ENCODE measurements around the gene CLTRN.

The CLTRN gene

GRCh38 chrX:15683193-15683592 is 18.6 kb upstream of the CLTRN start:
- no peak overlapping the region for H3K4me3 ChIP-seq (replicated peaks; ENCODE audit: low read depth, low read length)
- TF ChIP-seq CTCF (IDR thresholded peaks at IDR 0.05; ENCODE audit: low read depth, low read length, missing control alignments): no peak
- DNase-seq (ENCODE audit: extremely low read depth, low read depth): no peak

- DNase-seq (ENCODE audit: extremely low read depth, low read depth): no peak
- no peak overlapping the region for H3K4me3 ChIP-seq (replicated peaks; ENCODE audit: low read depth, low read length)
- no peak for TF ChIP-seq CTCF (IDR thresholded peaks at IDR 0.05; ENCODE audit: low read depth, low read length, missing control alignments)
Measured at GRCh38 chrX:15681433-15681832, 16.8 kb upstream of the CLTRN start.

- no peak for TF ChIP-seq CTCF (IDR thresholded peaks at IDR 0.05; ENCODE audit: low read depth, low read length, missing control alignments)
- no peak for DNase-seq (ENCODE audit: extremely low read depth, low read depth)
- H3K4me3 ChIP-seq (replicated peaks; ENCODE audit: low read depth, low read length): no peak overlapping the region
Measured at GRCh38 chrX:15680401-15680800, 15.8 kb upstream of the CLTRN start.

- no peak for DNase-seq (ENCODE audit: extremely low read depth, low read depth)
- H3K4me3 ChIP-seq (replicated peaks; ENCODE audit: low read depth, low read length): no peak overlapping the region
- TF ChIP-seq CTCF (IDR thresholded peaks at IDR 0.05; ENCODE audit: low read depth, low read length, missing control alignments): no peak
Measured at GRCh38 chrX:15679246-15679645, 14.6 kb upstream of the CLTRN start.

GRCh38 chrX:15678339-15678738 is 13.7 kb upstream of the CLTRN start:
- H3K4me3 ChIP-seq (replicated peaks; ENCODE audit: low read depth, low read length): no peak overlapping the region
- DNase-seq (ENCODE audit: extremely low read depth, low read depth): no peak
- TF ChIP-seq CTCF (IDR thresholded peaks at IDR 0.05; ENCODE audit: low read depth, low read length, missing control alignments): no peak

GRCh38 chrX:15676886-15677285 is 12.3 kb upstream of the CLTRN start:
- no peak for TF ChIP-seq CTCF (IDR thresholded peaks at IDR 0.05; ENCODE audit: low read depth, low read length, missing control alignments)
- DNase-seq (ENCODE audit: extremely low read depth, low read depth): no peak
- peak overlapping the region; percentile 76 for H3K4me3 ChIP-seq (replicated peaks; ENCODE audit: low read depth, low read length)

- peak; percentile 39 for DNase-seq (ENCODE audit: extremely low read depth, low read depth)
- H3K4me3 ChIP-seq (replicated peaks; ENCODE audit: low read depth, low read length): peak overlapping the region; percentile 76
- no peak for TF ChIP-seq CTCF (IDR thresholded peaks at IDR 0.05; ENCODE audit: low read depth, low read length, missing control alignments)
Measured at GRCh38 chrX:15675490-15675921, 10.9 kb upstream of the CLTRN start.
